Loucy (cell line): ENCODE data around the gene SBK3.

Experiments
- H2AFZ ChIP-seq: fragments of 200-600 bp; sonication (generic); 2 replicates; pipeline ENCODE4 v1.6.0; 2016; ENCODE audit warnings: antibody characterized with exemption, mild to moderate bottlenecking, low read length, moderate library complexity
- H3F3A ChIP-seq: fragments of 200-600 bp; 2 replicates; pipeline ENCODE4 v1.6.0; 2016; ENCODE audit warnings: antibody characterized with exemption, low read depth, mild to moderate bottlenecking
- H3K27me3 ChIP-seq: fragments of 200-600 bp; sonication (generic); 2 replicates; pipeline ENCODE4 v1.6.1; 2014; ENCODE audit warnings: low read length, mild to moderate bottlenecking; ENCODE audit not compliant: insufficient read depth, poor library complexity, severe bottlenecking
- H3K36me3 ChIP-seq: fragments of 200-600 bp; sonication (generic); 2 replicates; pipeline ENCODE4 v1.6.1; 2016; ENCODE audit warnings: low read length; ENCODE audit not compliant: insufficient read depth
- H3K4me1 ChIP-seq: fragments of 200-600 bp; sonication (generic); 2 replicates; pipeline ENCODE4 v1.5.1; 2014; ENCODE audit warnings: low read length, mild to moderate bottlenecking; ENCODE audit not compliant: insufficient read depth, poor library complexity, severe bottlenecking
- H3K4me2 ChIP-seq: fragments of 200-600 bp; sonication (generic); 2 replicates; pipeline ENCODE4 v1.6.0; 2014; ENCODE audit warnings: antibody characterized with exemption, low read length, low read depth, mild to moderate bottlenecking; ENCODE audit not compliant: poor library complexity, severe bottlenecking
- H3K4me3 ChIP-seq: fragments of 200-600 bp; sonication (generic); 2 replicates; pipeline ENCODE4 v1.5.1; 2014; ENCODE audit warnings: low read length, mild to moderate bottlenecking, mixed read lengths; ENCODE audit not compliant: poor library complexity, severe bottlenecking
- H3K79me2 ChIP-seq: fragments of 200-600 bp; sonication (generic); 2 replicates; pipeline ENCODE4 v1.6.1; 2014; ENCODE audit warnings: low read length; ENCODE audit not compliant: insufficient read depth
- H3K9ac ChIP-seq: fragments of 200-600 bp; sonication (generic); 2 replicates; pipeline ENCODE4 v1.6.0; 2014; ENCODE audit warnings: mild to moderate bottlenecking, low read depth, low read length, moderate library complexity; ENCODE audit not compliant: poor library complexity, severe bottlenecking
- H3K9me2 ChIP-seq: fragments of 200-600 bp; sonication (generic); replicated peaks from 2 replicates; pipeline ENCODE4 v1.6.1; 2016; ENCODE audit warnings: low read depth, low read length, mixed read lengths
- H3K9me3 ChIP-seq: fragments of 200-600 bp; sonication (generic); 2 replicates; pipeline ENCODE4 v1.6.1; 2014; ENCODE audit warnings: mild to moderate bottlenecking, antibody characterized with exemption, low read length, low read depth; ENCODE audit not compliant: insufficient read depth
- H4K20me1 ChIP-seq: fragments of 200-600 bp; sonication (generic); 2 replicates; pipeline ENCODE4 v1.6.0; 2014; ENCODE audit warnings: antibody characterized with exemption, low read length, mild to moderate bottlenecking; ENCODE audit not compliant: insufficient read depth, poor library complexity, severe bottlenecking
- EZH2phosphoT487 ChIP-seq: fragments of 200-600 bp; IDR thresholded peaks from 2 replicates; pipeline ENCODE4 v1.6.1; 2018; ENCODE audit warnings: antibody characterized with exemption, mild to moderate bottlenecking, moderate library complexity, borderline replicate concordance
- TF ChIP-seq, protein P1 (sequence below): fragments of 200-600 bp; sonication (generic); conservative IDR thresholded peaks from 2 replicates; pipeline ENCODE4 v1.5.1; 2014; ENCODE audit warnings: mild to moderate bottlenecking, antibody characterized with exemption, low read length

SBK3 gene

DNA sequence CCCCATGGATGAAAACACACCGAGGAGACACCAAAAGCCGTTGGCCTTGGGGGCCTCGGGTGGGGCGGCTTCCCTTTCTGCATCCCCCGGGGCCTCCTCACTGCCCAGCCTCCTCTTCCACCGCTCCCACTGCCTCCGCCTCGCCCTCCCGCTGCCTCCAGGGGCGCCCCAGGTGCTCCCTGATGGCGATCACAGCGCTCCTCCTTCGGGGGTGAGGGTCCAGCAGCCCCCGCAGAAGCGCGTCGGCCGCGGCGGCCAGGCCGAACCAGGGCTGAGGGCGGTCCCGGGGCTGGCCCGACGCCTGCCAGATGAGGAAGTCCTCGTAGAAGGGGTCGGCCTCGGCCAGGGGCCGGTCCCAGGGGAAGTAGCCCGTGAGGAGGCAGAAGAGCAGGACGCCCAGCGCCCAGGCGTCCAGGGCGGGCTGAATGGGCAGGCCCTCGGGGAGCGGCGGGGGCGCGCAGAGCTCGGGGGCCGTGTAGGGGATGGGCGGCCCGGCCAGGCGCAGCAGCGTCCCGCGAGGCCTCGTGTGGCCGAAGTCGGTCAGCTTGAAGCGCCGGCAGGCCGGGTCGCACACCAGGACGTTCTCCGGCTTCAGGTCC, 15.6 kb downstream of the SBK3 start:
- Histone ChIP-seq H3K9me2 (no peaks in the 10 kb centered on the region), H4K20me1 (no peaks in the 10 kb centered on the region), H3K4me2 (no peak overlapping the region), H3K4me1 (no peaks in the 10 kb centered on the region), H3K27me3 (no peaks in the 10 kb centered on the region), H2AFZ (no peak overlapping the region), H3K9me3 (no peaks in the 10 kb centered on the region), H3K79me2 (no peaks in the 10 kb centered on the region), H3K9ac (no peak overlapping the region), H3F3A (no peaks in the 10 kb centered on the region), H3K4me3 (no peak overlapping the region), H3K36me3 (no peaks in the 10 kb centered on the region)
- no peak for TF ChIP-seq EZH2phosphoT487
- TF ChIP-seq, protein P1, sequence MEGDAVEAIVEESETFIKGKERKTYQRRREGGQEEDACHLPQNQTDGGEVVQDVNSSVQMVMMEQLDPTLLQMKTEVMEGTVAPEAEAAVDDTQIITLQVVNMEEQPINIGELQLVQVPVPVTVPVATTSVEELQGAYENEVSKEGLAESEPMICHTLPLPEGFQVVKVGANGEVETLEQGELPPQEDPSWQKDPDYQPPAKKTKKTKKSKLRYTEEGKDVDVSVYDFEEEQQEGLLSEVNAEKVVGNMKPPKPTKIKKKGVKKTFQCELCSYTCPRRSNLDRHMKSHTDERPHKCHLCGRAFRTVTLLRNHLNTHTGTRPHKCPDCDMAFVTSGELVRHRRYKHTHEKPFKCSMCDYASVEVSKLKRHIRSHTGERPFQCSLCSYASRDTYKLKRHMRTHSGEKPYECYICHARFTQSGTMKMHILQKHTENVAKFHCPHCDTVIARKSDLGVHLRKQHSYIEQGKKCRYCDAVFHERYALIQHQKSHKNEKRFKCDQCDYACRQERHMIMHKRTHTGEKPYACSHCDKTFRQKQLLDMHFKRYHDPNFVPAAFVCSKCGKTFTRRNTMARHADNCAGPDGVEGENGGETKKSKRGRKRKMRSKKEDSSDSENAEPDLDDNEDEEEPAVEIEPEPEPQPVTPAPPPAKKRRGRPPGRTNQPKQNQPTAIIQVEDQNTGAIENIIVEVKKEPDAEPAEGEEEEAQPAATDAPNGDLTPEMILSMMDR, result no peak

DNA sequence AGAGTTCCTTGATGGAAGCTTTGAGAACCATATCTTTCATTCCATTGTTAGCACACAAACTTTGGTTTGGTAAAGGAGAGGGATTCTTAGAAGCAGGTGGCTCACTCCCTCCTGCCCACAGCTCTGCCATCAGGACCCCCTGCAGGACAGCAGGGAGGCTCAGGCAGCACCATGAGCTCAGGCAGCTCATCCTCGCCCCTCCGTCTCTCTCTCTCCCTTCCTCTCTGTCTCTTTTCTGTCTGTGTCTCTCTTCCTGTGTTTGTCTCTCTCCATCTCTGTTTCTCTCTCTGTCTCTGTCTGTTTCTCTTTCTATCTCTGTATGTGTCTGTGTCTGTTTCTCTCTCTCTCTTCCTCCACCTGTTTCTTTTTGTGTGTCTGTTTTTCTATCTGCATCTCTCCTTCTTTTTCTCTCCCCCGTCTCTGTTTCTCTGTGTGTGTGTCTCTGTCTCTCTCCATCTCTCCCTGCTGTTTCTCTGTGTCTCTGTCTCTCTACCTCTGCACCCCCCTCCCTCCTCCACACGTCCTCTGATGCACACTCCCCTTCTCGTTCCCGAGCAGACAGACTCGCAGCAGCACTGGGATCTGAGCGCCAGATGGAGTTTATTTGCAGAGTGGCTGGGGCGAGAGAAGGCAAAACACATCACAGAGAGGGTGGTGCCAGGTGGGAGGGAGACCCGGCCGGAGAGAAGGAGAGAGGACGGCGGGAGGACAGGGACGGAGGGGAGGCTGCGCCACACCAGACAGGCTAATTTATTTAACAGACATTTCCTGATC, 17.1 kb downstream of the SBK3 start:
- no peaks in the 10 kb centered on the region for H3F3A ChIP-seq
- no peaks in the 10 kb centered on the region for H3K4me1 ChIP-seq
- no peaks in the 10 kb centered on the region for H3K9me3 ChIP-seq
- TF ChIP-seq, protein P1, result no peak
- TF ChIP-seq EZH2phosphoT487, result no peak
- no peaks in the 10 kb centered on the region for H3K27me3 ChIP-seq
- no peak overlapping the region for H2AFZ ChIP-seq
- H3K9me2 ChIP-seq, result no peaks in the 10 kb centered on the region
- no peak overlapping the region for H3K4me3 ChIP-seq
- H3K9ac ChIP-seq, result no peak overlapping the region
- H4K20me1 ChIP-seq, result no peaks in the 10 kb centered on the region
- H3K79me2 ChIP-seq, result no peaks in the 10 kb centered on the region
- no peaks in the 10 kb centered on the region for H3K36me3 ChIP-seq
- no peak overlapping the region for H3K4me2 ChIP-seq

DNA sequence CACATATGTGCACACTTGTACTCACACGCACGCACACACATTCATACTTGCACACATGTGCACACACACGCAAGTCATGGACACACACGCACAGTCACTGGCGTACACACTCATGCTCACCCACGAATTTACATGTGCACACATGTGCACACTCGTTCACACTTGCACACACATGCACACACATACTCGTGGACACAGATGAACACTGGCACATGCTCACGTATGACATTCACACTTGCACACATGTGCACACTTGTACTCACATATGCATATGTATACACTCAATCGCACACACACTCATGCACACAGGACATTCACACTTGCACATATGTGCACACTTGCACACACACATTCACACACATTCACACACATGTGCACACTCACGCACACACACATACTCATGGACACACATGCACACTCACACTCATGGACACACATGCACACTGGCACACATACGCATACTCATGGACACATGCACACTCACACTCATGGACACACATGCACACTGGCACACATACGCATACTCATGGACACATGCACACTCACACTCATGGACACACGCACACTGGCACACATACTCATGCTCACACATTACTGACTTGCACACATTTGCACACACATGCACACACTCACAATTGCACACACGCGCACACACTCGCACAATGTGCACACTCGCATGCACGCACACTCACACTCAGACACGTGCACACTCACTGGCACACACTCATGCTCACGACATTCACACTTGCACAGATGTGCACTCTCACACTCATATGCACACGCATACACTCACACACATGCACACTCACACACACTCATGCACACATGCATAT, 17.9 kb downstream of the SBK3 start:
- H3K4me3 ChIP-seq, result no peak overlapping the region
- no peaks in the 10 kb centered on the region for H3K9me3 ChIP-seq
- H3K4me2 ChIP-seq, result no peak overlapping the region
- H3K36me3 ChIP-seq, result no peaks in the 10 kb centered on the region
- no peaks in the 10 kb centered on the region for H3F3A ChIP-seq
- no peaks in the 10 kb centered on the region for H3K27me3 ChIP-seq
- no peaks in the 10 kb centered on the region for H4K20me1 ChIP-seq
- H3K79me2 ChIP-seq, result no peaks in the 10 kb centered on the region
- no peak overlapping the region for H3K9ac ChIP-seq
- no peak overlapping the region for H2AFZ ChIP-seq
- TF ChIP-seq EZH2phosphoT487, result no peak
- TF ChIP-seq, protein P1, result no peak
- no peaks in the 10 kb centered on the region for H3K4me1 ChIP-seq
- H3K9me2 ChIP-seq, result no peaks in the 10 kb centered on the region
